Inflammatory macrophage treated with lipopolysaccharide for 4 hours (primary cell): ENCODE results near the gene DPM1.
A peak's percentile ranks its signal among the peaks of the same experiment; 100 is the strongest.

Experiments used
- DNase-seq: peaks from one replicate; pipeline ENCODE4 v3.0.0-alpha.2; 2020

The DPM1 gene

GRCh38 chr20:50929299-50930138 lies 28.8 kb downstream of the DPM1 start:
- DNase-seq: peak; percentile 94

- DNase-seq: no peak
These were observed 29.9 kb downstream of the DPM1 start for GRCh38 chr20:50928469-50928868.

- peak; percentile 62 for DNase-seq
These were observed 31.8 kb downstream of the DPM1 start for GRCh38 chr20:50926530-50926929.

GRCh38 chr20:50924261-50924920 lies 33.9 kb downstream of the DPM1 start:
- peak; percentile 53 for DNase-seq

GRCh38 chr20:50921803-50922501 lies 36.4 kb downstream of the DPM1 start:
- no peak for DNase-seq

- no peak for DNase-seq
These were observed 37.3 kb downstream of the DPM1 start for GRCh38 chr20:50920997-50921396.

GRCh38 chr20:50919567-50919966 lies 38.8 kb downstream of the DPM1 start:
- no peak for DNase-seq

GRCh38 chr20:50918403-50918802 lies 39.9 kb downstream of the DPM1 start:
- DNase-seq: no peak

GRCh38 chr20:50916934-50917333 lies 41.4 kb downstream of the DPM1 start:
- DNase-seq: no peak

- DNase-seq: no peak
These were observed 42.1 kb downstream of the DPM1 start for GRCh38 chr20:50916257-50916656.

- no peak for DNase-seq
These were observed 42.9 kb downstream of the DPM1 start for GRCh38 chr20:50915424-50915823.

GRCh38 chr20:50913690-50914375 lies 44.5 kb downstream of the DPM1 start:
- DNase-seq: no peak

- DNase-seq: no peak
These were observed 46.6 kb downstream of the DPM1 start for GRCh38 chr20:50911716-50912115.

- no peak for DNase-seq
These were observed 47.3 kb downstream of the DPM1 start for GRCh38 chr20:50911030-50911429.

GRCh38 chr20:50909413-50909812 lies 48.9 kb downstream of the DPM1 start:
- DNase-seq: no peak

- no peak for DNase-seq
These were observed 54.2 kb downstream of the DPM1 start for GRCh38 chr20:50904067-50904570.

- no peak for DNase-seq
These were observed 54.8 kb downstream of the DPM1 start for GRCh38 chr20:50903353-50904051.

- no peak for DNase-seq
These were observed 57.0 kb downstream of the DPM1 start for GRCh38 chr20:50901301-50901700.

GRCh38 chr20:50900261-50900660 lies 58.1 kb downstream of the DPM1 start:
- DNase-seq: no peak

GRCh38 chr20:50898475-50898874 lies 59.9 kb downstream of the DPM1 start:
- no peak for DNase-seq

GRCh38 chr20:50895111-50895830 lies 63.1 kb downstream of the DPM1 start:
- DNase-seq: no peak

GRCh38 chr20:50893620-50894019 lies 64.7 kb downstream of the DPM1 start:
- no peak for DNase-seq
